ENCODE data around the gene ACOX1. TPM values are rescaled to one million over a fixed set of nuclear protein-coding genes. Genes with fewer than 3 reads are reported as not detected.

Gene ACOX1
- polyA plus RNA-seq, 1 of the 3 experiments (the other 2 are of a cell fraction) = 21.5 TPM

DNA sequence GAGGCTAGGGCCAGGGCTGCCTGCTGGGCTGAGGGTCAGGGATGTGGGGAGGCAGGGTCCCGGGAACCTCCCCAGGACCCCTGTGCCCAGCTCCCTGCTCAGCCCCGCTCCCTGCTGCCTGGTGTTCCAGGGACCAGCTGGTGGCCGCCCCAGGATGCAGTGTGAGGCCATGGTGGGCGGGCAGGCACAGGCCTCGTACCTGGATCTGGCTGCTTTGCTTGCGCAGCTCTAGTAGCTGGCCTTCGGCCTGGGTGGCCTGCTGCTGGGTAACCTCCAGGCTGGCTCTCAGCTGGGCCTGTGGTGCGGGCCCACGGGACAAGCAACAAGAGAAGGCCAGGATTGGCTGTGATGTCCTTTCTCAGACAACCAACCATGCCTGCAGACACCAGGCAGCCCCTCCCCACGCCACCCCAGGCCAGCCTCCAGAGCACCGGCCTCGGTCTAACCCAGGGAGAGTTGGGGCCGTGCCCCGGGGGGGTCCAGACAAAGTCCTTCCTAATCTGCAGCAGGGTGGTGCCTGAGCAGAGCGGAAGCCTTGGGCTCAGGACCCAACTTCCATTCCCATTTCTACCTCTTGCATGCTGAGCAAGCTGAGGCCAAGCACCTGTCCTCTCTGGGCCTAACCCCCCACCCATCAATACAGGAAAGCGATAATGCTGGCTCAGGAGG, 86.3 kb downstream of the ACOX1 start (continued):
- TF ChIP-seq TCF12 (IDR thresholded peaks at IDR 0.05) = no peak

- Histone ChIP-seq H3K4me3 (ENCODE audit: low read depth in 2 of 2, low read length in 1 of 2) (no peak overlapping the region), H3K27me3 (ENCODE audit: insufficient read depth) (no peaks in the 10 kb centered on the region), H2AFZ (ENCODE audit: low read depth) (no peak overlapping the region), H3K27ac (ENCODE audit: low read depth in 2 of 2, low read length in 1 of 2) (no peak overlapping the region), H3K4me1 (ENCODE audit: control insufficient read depth in 1 of 2, insufficient read depth in 2 of 2, low read depth in 1 of 2, low read length in 1 of 2) (peaks cover 9 to 11% of the 10 kb centered on the region in 2 experiments; a peak in 3 of 4 replicates), H3K9me2 (no peaks in the 10 kb centered on the region), H3F3A (replicated peaks; ENCODE audit: insufficient read depth) (peaks cover 21% of the 10 kb centered on the region), H3K4me2 (no peak overlapping the region), H3K36me3 (replicated peaks in 1 of 2; ENCODE audit: control insufficient read depth in 1 of 2, insufficient read depth in 2 of 2, low read length in 1 of 2) (peaks cover 0 to 15% of the 10 kb centered on the region in 2 experiments), H3K9ac (no peak overlapping the region), H3K9me3 (no peaks in the 10 kb centered on the region), H3K79me2 (ENCODE audit: insufficient read depth) (peaks cover 32% of the 10 kb centered on the region), H4K20me1 (ENCODE audit: insufficient read depth) (no peaks in the 10 kb centered on the region)
- POLR2A ChIA-PET = interaction anchor here (1.2 kb wide), 1 partner anchor 48 kb away, joined by 3 read pairs; no protein-coding TSS in a partner anchor
- no peak for DNase-seq
- no peak for TF ChIP-seq FOXM1 (IDR thresholded peaks at IDR 0.05; ENCODE audit: low read depth)
- no peak for TF ChIP-seq FOSL2 (IDR thresholded peaks at IDR 0.05; ENCODE audit: borderline replicate concordance, low read depth)
- no peak for TF ChIP-seq GATA2 (CRISPR knock-in tag; IDR thresholded peaks at IDR 0.05)
- TF ChIP-seq MXI1 (IDR thresholded peaks at IDR 0.05; ENCODE audit: low read depth, low read length) = no peak
- TF ChIP-seq, protein P1, sequence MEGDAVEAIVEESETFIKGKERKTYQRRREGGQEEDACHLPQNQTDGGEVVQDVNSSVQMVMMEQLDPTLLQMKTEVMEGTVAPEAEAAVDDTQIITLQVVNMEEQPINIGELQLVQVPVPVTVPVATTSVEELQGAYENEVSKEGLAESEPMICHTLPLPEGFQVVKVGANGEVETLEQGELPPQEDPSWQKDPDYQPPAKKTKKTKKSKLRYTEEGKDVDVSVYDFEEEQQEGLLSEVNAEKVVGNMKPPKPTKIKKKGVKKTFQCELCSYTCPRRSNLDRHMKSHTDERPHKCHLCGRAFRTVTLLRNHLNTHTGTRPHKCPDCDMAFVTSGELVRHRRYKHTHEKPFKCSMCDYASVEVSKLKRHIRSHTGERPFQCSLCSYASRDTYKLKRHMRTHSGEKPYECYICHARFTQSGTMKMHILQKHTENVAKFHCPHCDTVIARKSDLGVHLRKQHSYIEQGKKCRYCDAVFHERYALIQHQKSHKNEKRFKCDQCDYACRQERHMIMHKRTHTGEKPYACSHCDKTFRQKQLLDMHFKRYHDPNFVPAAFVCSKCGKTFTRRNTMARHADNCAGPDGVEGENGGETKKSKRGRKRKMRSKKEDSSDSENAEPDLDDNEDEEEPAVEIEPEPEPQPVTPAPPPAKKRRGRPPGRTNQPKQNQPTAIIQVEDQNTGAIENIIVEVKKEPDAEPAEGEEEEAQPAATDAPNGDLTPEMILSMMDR (IDR thresholded peaks at IDR 0.05) = no peak
- no peak for TF ChIP-seq MEF2A (IDR thresholded peaks at IDR 0.05; ENCODE audit: borderline replicate concordance, low read depth)
- no peak for TF ChIP-seq TEAD4 (IDR thresholded peaks at IDR 0.05; ENCODE audit: borderline replicate concordance, insufficient read depth)
- no peak for TF ChIP-seq NFIC (IDR thresholded peaks at IDR 0.05; ENCODE audit: borderline replicate concordance)
- TF ChIP-seq NRF1 (IDR thresholded peaks at IDR 0.05; ENCODE audit: low read depth, low read length) = no peak
- TF ChIP-seq MAX (IDR thresholded peaks at IDR 0.05; ENCODE audit: low read depth) = no peak
- TF ChIP-seq, protein P2, sequence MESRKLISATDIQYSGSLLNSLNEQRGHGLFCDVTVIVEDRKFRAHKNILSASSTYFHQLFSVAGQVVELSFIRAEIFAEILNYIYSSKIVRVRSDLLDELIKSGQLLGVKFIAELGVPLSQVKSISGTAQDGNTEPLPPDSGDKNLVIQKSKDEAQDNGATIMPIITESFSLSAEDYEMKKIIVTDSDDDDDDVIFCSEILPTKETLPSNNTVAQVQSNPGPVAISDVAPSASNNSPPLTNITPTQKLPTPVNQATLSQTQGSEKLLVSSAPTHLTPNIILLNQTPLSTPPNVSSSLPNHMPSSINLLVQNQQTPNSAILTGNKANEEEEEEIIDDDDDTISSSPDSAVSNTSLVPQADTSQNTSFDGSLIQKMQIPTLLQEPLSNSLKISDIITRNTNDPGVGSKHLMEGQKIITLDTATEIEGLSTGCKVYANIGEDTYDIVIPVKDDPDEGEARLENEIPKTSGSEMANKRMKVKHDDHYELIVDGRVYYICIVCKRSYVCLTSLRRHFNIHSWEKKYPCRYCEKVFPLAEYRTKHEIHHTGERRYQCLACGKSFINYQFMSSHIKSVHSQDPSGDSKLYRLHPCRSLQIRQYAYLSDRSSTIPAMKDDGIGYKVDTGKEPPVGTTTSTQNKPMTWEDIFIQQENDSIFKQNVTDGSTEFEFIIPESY (IDR thresholded peaks at IDR 0.05; ENCODE audit: borderline replicate concordance, low read depth) = no peak
- no peak for TF ChIP-seq SMC3 (IDR thresholded peaks at IDR 0.05; ENCODE audit: low read depth, low read length)
- TF ChIP-seq, protein P3, sequence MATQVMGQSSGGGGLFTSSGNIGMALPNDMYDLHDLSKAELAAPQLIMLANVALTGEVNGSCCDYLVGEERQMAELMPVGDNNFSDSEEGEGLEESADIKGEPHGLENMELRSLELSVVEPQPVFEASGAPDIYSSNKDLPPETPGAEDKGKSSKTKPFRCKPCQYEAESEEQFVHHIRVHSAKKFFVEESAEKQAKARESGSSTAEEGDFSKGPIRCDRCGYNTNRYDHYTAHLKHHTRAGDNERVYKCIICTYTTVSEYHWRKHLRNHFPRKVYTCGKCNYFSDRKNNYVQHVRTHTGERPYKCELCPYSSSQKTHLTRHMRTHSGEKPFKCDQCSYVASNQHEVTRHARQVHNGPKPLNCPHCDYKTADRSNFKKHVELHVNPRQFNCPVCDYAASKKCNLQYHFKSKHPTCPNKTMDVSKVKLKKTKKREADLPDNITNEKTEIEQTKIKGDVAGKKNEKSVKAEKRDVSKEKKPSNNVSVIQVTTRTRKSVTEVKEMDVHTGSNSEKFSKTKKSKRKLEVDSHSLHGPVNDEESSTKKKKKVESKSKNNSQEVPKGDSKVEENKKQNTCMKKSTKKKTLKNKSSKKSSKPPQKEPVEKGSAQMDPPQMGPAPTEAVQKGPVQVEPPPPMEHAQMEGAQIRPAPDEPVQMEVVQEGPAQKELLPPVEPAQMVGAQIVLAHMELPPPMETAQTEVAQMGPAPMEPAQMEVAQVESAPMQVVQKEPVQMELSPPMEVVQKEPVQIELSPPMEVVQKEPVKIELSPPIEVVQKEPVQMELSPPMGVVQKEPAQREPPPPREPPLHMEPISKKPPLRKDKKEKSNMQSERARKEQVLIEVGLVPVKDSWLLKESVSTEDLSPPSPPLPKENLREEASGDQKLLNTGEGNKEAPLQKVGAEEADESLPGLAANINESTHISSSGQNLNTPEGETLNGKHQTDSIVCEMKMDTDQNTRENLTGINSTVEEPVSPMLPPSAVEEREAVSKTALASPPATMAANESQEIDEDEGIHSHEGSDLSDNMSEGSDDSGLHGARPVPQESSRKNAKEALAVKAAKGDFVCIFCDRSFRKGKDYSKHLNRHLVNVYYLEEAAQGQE (IDR thresholded peaks at IDR 0.05; ENCODE audit: low read depth, low read length) = no peak
- TF ChIP-seq, protein P4, sequence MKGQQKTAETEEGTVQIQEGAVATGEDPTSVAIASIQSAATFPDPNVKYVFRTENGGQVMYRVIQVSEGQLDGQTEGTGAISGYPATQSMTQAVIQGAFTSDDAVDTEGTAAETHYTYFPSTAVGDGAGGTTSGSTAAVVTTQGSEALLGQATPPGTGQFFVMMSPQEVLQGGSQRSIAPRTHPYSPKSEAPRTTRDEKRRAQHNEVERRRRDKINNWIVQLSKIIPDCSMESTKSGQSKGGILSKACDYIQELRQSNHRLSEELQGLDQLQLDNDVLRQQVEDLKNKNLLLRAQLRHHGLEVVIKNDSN (IDR thresholded peaks at IDR 0.05; ENCODE audit: borderline replicate concordance, low read depth) = no peak
- TF ChIP-seq RCOR1 (IDR thresholded peaks at IDR 0.05; ENCODE audit: low read length) = no peak
- TF ChIP-seq RFX5 (IDR thresholded peaks at IDR 0.05; ENCODE audit: low read length) = no peak
- no peak for TF ChIP-seq TAF1 (IDR thresholded peaks at IDR 0.05; ENCODE audit: borderline replicate concordance, low read depth, low read length)
- no peak for TF ChIP-seq RAD21 (IDR thresholded peaks at IDR 0.05; ENCODE audit: low read length)
- CTCF ChIA-PET = interaction anchor here (1.0 to 16.0 kb wide), 5 partner anchors 13 to 114 kb away, joined by 5 to 214 read pairs (median 24); partner anchors contain the start of genes MRPL38 and TRIM47
- 95% methylated on average over 28 of the region's 32 CpGs for WGBS (ENCODE audit: low lambda C conversion rate)
Measured at GRCh38 chr17:75891605-75892555, 87.1 kb downstream of the ACOX1 start.

Measured in SK-N-SH (cell line).